GM21390 (cell line): Measurements from ENCODE around the gene MAP2.

ENCODE experiments used
- ATAC-seq: cut with Tn5 transposase; IDR thresholded peaks from one replicate; pipeline ENCODE4 v1.9.1; 2021; ENCODE audit not compliant: unreplicated experiment

Gene MAP2

GRCh38 chr2:209773377-209773776, 349.5 kb downstream of the MAP2 start:
- ATAC-seq, result no peak
